Measurements from ENCODE around the gene NIPBL. TPM values are rescaled to one million over a fixed set of nuclear protein-coding genes. Genes with fewer than 3 reads are reported as not detected.
"Not testable (repeated sequence)": the region's sequence is repeated elsewhere in the genome, so short reads cannot be mapped to it uniquely, and the experiment has no call there.

Gene NIPBL
- total RNA-seq, 2 experiments from 2014 or later: 35.4 to 40.4 TPM

DNA sequence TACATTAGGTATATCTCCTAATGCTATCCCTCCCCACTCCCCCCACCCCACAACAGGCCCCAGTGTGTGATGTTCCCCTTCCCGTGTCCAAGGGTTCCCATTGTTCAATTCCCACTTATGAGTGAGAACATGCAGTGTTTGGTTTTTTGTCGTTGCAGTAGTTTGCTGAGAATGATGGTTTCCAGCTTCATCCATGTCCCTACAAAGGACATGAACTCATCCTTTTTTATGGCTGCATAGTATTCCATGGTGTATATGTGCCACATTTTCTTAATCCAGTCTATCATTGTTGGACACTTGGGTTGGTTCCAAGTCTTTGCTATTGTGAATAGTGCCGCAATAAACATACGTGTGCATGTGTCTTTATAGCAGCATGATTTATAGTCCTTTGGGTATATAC, 40.0 kb downstream of the NIPBL start:
- H3K27me3 Mint-ChIP-seq; H3K9me3 Mint-ChIP-seq; H3K27ac Mint-ChIP-seq; H3K36me3 Mint-ChIP-seq; POLR2A ChIA-PET; DNase-seq; intact Hi-C loops (cut with micrococcal nuclease); CTCF ChIA-PET; H3K4me3 Mint-ChIP-seq: not testable (repeated sequence)
- peaks cover 39% of the 10 kb centered on the region for H3K4me1 Mint-ChIP-seq (ENCODE audit: low read depth)

DNA sequence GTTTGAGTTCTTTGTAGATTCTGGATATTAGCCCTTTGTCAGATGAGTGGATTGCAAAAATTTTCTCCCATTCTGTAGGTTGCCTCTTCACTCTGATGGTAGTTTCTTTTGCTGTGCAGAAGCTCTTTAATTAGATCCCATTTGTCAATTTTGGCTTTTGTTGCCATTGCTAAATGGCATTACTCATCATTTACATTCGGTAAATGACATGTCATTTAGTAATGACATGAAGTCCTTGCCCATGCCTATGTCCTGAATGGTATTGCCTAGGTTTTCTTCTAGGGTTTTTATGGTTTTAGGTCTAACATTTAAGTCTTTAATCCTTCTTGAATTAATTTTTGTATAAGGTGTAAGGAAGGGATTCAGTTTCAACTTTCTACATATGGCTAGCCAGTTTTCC, 40.8 kb downstream of the NIPBL start:
- H3K4me3 Mint-ChIP-seq; POLR2A ChIA-PET; H3K27me3 Mint-ChIP-seq; H3K9me3 Mint-ChIP-seq; CTCF ChIA-PET; H3K27ac Mint-ChIP-seq; DNase-seq; H3K36me3 Mint-ChIP-seq; intact Hi-C loops (cut with micrococcal nuclease): not testable (repeated sequence)
- peaks cover 40% of the 10 kb centered on the region for H3K4me1 Mint-ChIP-seq (ENCODE audit: low read depth)

DNA sequence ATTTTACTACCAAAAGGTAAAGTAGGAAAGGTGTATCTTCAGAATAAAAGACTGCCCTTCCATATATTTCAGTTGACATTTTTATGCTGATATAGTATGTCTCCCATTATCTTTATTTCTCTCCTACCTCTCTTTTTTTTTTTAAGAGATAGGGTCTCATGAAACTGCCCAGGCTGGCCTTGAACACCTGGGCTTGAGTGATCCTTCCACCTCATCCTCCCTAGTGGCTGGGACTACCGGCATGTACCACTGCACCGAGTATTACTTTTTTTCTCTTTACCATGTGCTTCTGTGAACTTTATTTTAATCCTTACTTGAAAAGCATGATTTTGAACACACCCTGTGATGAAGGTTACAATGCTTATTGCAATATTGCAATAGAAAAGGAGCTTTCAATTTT, 42.7 kb downstream of the NIPBL start:
- intact Hi-C loops (cut with micrococcal nuclease): no loop called here
- CTCF ChIA-PET: no interaction called here
- H3K4me1 Mint-ChIP-seq (ENCODE audit: low read depth): peaks cover 34% of the 10 kb centered on the region
- no peaks in the 10 kb centered on the region for H3K27me3 Mint-ChIP-seq
- no peak overlapping the region for H3K4me3 Mint-ChIP-seq
- peaks cover 8% of the 10 kb centered on the region for H3K9me3 Mint-ChIP-seq
- H3K27ac Mint-ChIP-seq: no peak overlapping the region
- DNase-seq: no peak
- POLR2A ChIA-PET: no interaction called here
- peaks cover 7% of the 10 kb centered on the region for H3K36me3 Mint-ChIP-seq

DNA sequence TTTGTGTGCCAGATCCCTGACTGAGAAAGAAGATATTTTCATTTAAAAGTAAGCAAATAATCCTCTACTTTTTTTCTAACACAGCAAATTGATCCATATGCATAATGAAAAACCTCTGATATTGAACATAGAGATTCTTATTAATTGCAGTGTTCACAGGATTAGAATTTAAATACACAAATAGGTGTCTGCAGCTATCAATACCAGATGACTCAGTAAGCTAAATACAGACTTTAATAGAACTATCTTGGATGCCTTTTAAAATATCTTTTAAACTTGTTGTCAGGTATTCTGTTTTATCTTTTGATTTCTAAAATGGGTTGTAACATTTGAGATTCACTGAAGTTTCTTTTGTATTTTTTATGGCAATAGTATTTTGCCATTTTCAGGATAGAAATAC, 43.1 kb downstream of the NIPBL start:
- POLR2A ChIA-PET: no interaction called here
- H3K9me3 Mint-ChIP-seq: peaks cover 8% of the 10 kb centered on the region
- CTCF ChIA-PET: no interaction called here
- peaks cover 36% of the 10 kb centered on the region for H3K4me1 Mint-ChIP-seq (ENCODE audit: low read depth)
- H3K36me3 Mint-ChIP-seq: peaks cover 7% of the 10 kb centered on the region
- DNase-seq: no peak
- H3K27me3 Mint-ChIP-seq: no peaks in the 10 kb centered on the region
- no peak overlapping the region for H3K4me3 Mint-ChIP-seq
- no peak overlapping the region for H3K27ac Mint-ChIP-seq
- intact Hi-C loops (cut with micrococcal nuclease): no loop called here

DNA sequence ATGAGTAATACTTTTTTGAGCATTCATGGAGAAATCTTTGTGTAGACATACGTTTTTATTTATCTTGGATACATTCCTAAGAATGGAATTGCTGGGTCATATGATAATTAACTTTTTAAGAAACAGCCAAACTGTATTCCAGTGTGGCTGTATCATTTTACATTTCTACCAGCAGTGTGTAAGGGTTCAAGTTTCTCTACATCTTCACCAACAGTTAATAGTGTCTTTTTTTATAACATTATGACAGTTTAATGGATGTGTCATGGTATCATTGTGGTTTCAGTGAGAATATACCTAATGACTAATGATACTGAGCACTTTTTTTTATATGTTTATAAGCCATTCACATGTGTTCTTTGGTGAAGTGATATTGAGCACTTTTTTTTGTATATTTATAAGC, 52.4 kb downstream of the NIPBL start:
- Mint-ChIP-seq H3K4me3 (no peak overlapping the region), H3K27ac (no peak overlapping the region), H3K9me3 (peaks cover 3% of the 10 kb centered on the region), H3K36me3 (peaks cover 7% of the 10 kb centered on the region), H3K4me1 (ENCODE audit: low read depth) (peaks cover 62% of the 10 kb centered on the region), H3K27me3 (no peaks in the 10 kb centered on the region)
- CTCF ChIA-PET: no interaction called here
- POLR2A ChIA-PET: no interaction called here
- intact Hi-C loops (cut with micrococcal nuclease): loop anchor here (2.0 to 5.0 kb wide), 2 partner anchors 14 to 52 kb away; partner anchors contain the start of gene NIPBL
- no peak for DNase-seq

DNA sequence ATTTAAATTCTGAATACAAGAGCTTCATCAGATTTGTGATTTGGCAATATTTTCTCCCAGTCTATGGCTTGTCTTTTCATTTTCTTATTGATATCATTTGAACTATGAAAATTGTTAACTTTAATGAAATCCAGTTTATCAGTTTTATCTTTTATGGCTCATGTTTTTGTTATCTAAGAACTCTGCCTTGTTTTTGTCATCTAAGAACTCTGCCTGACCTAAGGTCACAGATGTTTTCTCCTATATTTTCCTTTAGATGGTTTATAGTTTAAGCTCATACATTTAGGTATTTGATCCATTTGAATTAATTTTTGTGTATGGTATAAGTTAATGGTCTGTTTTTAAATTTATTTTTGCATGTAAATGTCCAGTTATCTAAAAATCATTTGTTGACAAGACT, 52.9 kb downstream of the NIPBL start:
- ChIA-PET POLR2A (no interaction called here), CTCF (no interaction called here)
- intact Hi-C loops (cut with micrococcal nuclease): loop anchor here (2.0 to 5.0 kb wide), 2 partner anchors 15 to 52 kb away; partner anchors contain the start of gene NIPBL
- no peak overlapping the region for H3K4me3 Mint-ChIP-seq
- no peaks in the 10 kb centered on the region for H3K27me3 Mint-ChIP-seq
- H3K27ac Mint-ChIP-seq: no peak overlapping the region
- H3K4me1 Mint-ChIP-seq (ENCODE audit: low read depth): peaks cover 64% of the 10 kb centered on the region
- H3K36me3 Mint-ChIP-seq: peaks cover 7% of the 10 kb centered on the region
- DNase-seq: no peak
- peaks cover 3% of the 10 kb centered on the region for H3K9me3 Mint-ChIP-seq

DNA sequence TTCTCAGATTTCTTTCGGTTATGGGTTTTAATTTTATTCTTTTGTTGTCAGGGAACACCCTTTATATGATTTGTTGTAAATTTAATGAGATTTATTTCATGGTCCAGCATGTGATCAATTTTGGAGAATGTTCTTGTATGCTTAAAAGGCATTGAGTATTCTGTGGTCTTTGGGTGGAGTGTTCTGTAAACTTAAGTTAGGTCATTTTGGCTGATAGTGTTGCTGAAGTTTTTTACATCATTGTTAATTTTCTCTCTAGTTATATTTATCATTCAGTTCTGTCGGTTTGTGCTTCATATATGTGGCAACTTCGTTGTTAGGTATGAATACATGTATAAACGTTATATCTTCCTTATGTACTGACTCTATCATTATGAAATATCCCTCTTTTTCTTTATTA, 55.5 kb downstream of the NIPBL start:
- Mint-ChIP-seq H3K4me1 (ENCODE audit: low read depth) (peaks cover 67% of the 10 kb centered on the region), H3K4me3 (no peak overlapping the region), H3K27ac (no peak overlapping the region), H3K9me3 (no peaks in the 10 kb centered on the region), H3K36me3 (peaks cover 1% of the 10 kb centered on the region), H3K27me3 (no peaks in the 10 kb centered on the region)
- no peak for DNase-seq
- intact Hi-C loops (cut with micrococcal nuclease): no loop called here
- CTCF ChIA-PET: no interaction called here
- POLR2A ChIA-PET: no interaction called here

DNA sequence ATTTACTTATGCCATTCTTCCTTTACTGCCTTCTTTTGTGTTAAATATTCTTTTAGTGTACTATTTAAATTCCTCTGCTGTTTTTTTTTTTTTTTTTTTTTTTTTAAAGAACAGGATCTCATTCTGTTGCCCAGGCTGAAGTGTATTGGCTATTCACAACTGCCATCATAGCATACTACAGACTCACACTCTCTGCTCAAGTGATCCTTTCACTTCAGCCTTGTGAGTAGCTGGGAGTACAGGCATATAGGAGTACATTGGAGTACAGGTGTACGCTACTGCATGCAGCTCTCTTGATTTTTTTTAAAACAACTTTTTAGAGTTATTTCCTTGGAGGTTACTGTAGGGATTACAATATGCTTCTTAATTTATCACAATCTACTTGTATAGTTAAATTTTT, 56.1 kb downstream of the NIPBL start:
- Mint-ChIP-seq H3K36me3 (peaks cover 3% of the 10 kb centered on the region), H3K4me3 (no peak overlapping the region), H3K27me3 (no peaks in the 10 kb centered on the region), H3K9me3 (no peaks in the 10 kb centered on the region), H3K27ac (no peak overlapping the region), H3K4me1 (ENCODE audit: low read depth) (peaks cover 66% of the 10 kb centered on the region)
- intact Hi-C loops (cut with micrococcal nuclease): no loop called here
- ChIA-PET CTCF (no interaction called here), POLR2A (no interaction called here)
- DNase-seq: no peak

DNA sequence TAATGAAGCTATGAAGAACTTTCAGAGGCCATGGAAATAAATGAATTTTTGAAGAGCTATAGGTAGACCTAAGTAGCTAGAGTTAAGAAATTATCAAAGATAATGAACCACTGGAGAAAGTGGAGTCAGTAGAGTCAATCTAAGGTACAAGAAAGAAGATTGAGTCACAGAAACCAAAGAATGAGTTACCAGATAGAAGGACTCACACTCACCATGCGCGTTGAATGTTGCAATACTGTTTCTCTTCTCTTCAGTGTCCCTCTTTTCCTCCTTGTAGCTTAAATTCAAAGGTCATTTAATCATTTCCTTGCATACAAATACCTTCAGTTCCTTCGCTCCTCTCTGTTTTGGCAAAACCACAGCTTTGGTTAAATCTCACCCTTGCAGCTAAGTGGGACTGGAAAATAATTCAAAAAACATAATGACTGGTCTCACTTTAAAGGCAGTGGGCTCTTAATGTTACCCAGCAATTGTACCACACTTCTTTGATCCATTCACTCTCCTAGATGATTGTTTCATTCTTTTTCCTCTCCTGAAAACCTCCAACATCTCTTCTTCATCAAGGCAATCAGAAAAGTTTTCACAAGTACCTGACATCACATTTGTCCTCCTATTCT, 58.3 kb downstream of the NIPBL start:
- Mint-ChIP-seq H3K27ac (no peak overlapping the region), H3K36me3 (peaks cover 3% of the 10 kb centered on the region), H3K4me1 (ENCODE audit: low read depth) (peaks cover 53% of the 10 kb centered on the region), H3K27me3 (no peaks in the 10 kb centered on the region), H3K9me3 (no peaks in the 10 kb centered on the region), H3K4me3 (no peak overlapping the region)
- peak; percentile 15 for DNase-seq
- ChIA-PET POLR2A (no interaction called here), CTCF (interaction anchor here (0.9 to 1.3 kb wide), 3 partner anchors 11 to 65 kb away, joined by 3 to 4 read pairs (median 3); no protein-coding TSS in a partner anchor)
- intact Hi-C loops (cut with micrococcal nuclease): loop anchor here (2.0 kb wide), 1 partner anchor 46 kb away; no protein-coding TSS in a partner anchor

DNA sequence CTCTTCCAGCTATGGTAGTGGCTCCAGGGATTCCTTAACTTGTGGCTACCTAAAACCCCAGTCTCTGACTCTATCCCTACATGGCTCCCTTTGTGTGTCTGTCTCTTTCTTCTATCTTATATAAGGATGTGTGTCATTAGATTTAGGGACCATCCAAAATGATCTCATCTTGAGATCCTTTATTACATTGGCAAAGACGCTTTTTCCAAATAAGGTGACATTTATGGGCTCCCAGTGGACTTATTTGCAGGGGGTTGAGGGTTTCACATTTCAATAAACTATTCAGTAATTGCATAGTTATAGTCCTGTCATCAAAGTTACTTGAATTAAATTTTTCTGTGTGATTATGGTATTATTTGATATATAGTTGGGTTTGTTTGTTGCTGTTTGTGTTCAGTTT, 59.2 kb downstream of the NIPBL start:
- Mint-ChIP-seq H3K9me3 (no peaks in the 10 kb centered on the region), H3K36me3 (peaks cover 3% of the 10 kb centered on the region), H3K4me3 (no peak overlapping the region), H3K27ac (no peak overlapping the region), H3K27me3 (no peaks in the 10 kb centered on the region), H3K4me1 (ENCODE audit: low read depth) (peaks cover 53% of the 10 kb centered on the region)
- ChIA-PET POLR2A (no interaction called here), CTCF (interaction anchor here (0.6 kb wide), 1 partner anchor 10 kb away, joined by 3 read pairs; no protein-coding TSS in a partner anchor)
- intact Hi-C loops (cut with micrococcal nuclease): loop anchor here (2.0 kb wide), 1 partner anchor 47 kb away; no protein-coding TSS in a partner anchor
- DNase-seq: no peak

DNA sequence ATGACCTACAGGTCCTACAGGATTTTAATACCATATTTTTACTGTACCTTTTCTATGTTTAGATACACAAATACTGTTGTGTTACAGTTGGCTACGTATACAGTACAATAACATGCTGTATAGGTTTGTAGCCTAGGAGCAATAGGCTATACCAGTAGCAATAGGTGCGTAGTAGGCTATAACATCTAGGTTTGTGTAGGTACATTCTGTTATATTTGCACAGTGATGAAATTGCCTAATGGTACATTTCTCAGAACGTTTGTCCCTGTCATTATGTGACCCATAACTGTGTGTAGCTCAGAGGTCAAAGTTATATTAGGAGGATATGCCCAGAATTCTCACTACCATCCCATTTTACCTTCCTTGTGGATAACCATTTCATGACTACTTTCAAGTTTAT, 59.7 kb downstream of the NIPBL start:
- Mint-ChIP-seq H3K27ac (no peak overlapping the region), H3K4me1 (ENCODE audit: low read depth) (peaks cover 56% of the 10 kb centered on the region), H3K9me3 (no peaks in the 10 kb centered on the region), H3K27me3 (no peaks in the 10 kb centered on the region), H3K4me3 (no peak overlapping the region), H3K36me3 (peaks cover 3% of the 10 kb centered on the region)
- intact Hi-C loops (cut with micrococcal nuclease): no loop called here
- ChIA-PET CTCF (interaction anchor here (0.6 kb wide), 1 partner anchor 11 kb away, joined by 3 read pairs; no protein-coding TSS in a partner anchor), POLR2A (no interaction called here)
- no peak for DNase-seq

DNA sequence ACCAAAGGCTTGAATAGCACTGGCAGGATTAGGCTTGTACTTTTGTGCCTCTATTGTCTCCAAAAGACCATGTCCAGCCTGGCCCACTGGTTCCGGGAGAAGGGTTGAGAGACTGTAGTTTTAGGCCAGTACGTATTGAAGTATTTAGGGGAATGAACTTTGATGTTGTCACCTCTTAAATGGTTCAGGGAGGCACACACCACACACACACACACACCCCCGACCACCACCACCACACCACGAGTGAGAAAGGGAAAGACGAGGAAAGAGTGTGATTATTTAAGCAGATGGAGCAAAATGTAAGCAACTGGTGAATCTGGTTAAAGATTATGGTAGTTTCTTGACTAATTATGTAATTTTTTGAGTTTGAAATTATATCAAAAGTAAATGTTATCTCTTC, 61.6 kb downstream of the NIPBL start:
- POLR2A ChIA-PET: no interaction called here
- Mint-ChIP-seq H3K27ac (no peak overlapping the region), H3K4me3 (no peak overlapping the region), H3K4me1 (ENCODE audit: low read depth) (peaks cover 47% of the 10 kb centered on the region), H3K27me3 (no peaks in the 10 kb centered on the region), H3K9me3 (no peaks in the 10 kb centered on the region), H3K36me3 (peaks cover 1% of the 10 kb centered on the region)
- DNase-seq: no peak
- intact Hi-C loops (cut with micrococcal nuclease): no loop called here
- CTCF ChIA-PET: no interaction called here

Measured in activated CD4-positive, alpha-beta memory T cell treated with anti-CD3 and anti-CD28 coated beads for 36 hours (primary cell).